K562 (cell line): ENCODE results near the gene VRK3. TPM values are rescaled to one million over a fixed set of nuclear protein-coding genes. Genes with fewer than 3 reads are reported as not detected.

Source experiments
- ATF7 ChIP-seq: fragments of 450-650 bp; IDR thresholded peaks from 2 replicates; pipeline ENCODE4 v1.7.1; 2014; ENCODE audit warnings: mild to moderate bottlenecking, moderate library complexity
- CBX1 ChIP-seq: sonication (generic); IDR thresholded peaks from 2 replicates; pipeline ENCODE4 v1.6.1; 2016; ENCODE audit warnings: antibody characterized with exemption, low read depth, mild to moderate bottlenecking
- CHD4 ChIP-seq: fragments of 200-600 bp; sonication (generic); IDR thresholded peaks from 3 replicates; pipeline ENCODE4 v1.6.1; 2012; ENCODE audit warnings: low read depth, mild to moderate bottlenecking, mixed read lengths, low read length, inconsistent platforms; ENCODE audit not compliant: insufficient read depth, insufficient replicate concordance, poor library complexity, severe bottlenecking
- CREB3 ChIP-seq: fragments of 450-650 bp; conservative IDR thresholded peaks from 2 replicates; pipeline ENCODE4 v1.6.1; 2016; ENCODE audit warnings: missing genetic modification characterization, low read depth, mild to moderate bottlenecking, missing compliant biosample characterization, moderate library complexity
- DLX4 ChIP-seq: fragments of 250-450 bp; sonication (Bioruptor Pico); IDR thresholded peaks from 2 replicates; pipeline ENCODE4 v1.6.1; 2021; ENCODE audit warnings: mild to moderate bottlenecking
- DMBX1 ChIP-seq: fragments of 250-450 bp; sonication (Bioruptor Pico); IDR thresholded peaks from 2 replicates; pipeline ENCODE4 v1.8.0; 2022; ENCODE audit warnings: inconsistent platforms, mild to moderate bottlenecking, moderate library complexity, borderline replicate concordance
- DNMT1 ChIP-seq: fragments of 450-650 bp; IDR thresholded peaks from 2 replicates; pipeline ENCODE4 v1.6.1; 2016; ENCODE audit warnings: antibody characterized with exemption, mild to moderate bottlenecking
- DPF2 ChIP-seq: fragments of 450-650 bp; IDR thresholded peaks from 2 replicates; pipeline ENCODE4 v1.6.1; 2016
- ELF4 ChIP-seq: fragments of 450-650 bp; formaldehyde crosslinking; IDR thresholded peaks from 2 replicates; pipeline ENCODE4 v1.4.0; 2022; ENCODE audit warnings: missing genetic modification characterization
- ERF ChIP-seq: fragments of 450-650 bp; formaldehyde crosslinking; IDR thresholded peaks from 2 replicates; pipeline ENCODE4 v1.4.0; 2020; ENCODE audit warnings: mild to moderate bottlenecking, mixed read lengths
- HES1 ChIP-seq: fragments of 450-650 bp; IDR thresholded peaks from 2 replicates; pipeline ENCODE4 v1.6.1; 2016; ENCODE audit warnings: low read depth, mild to moderate bottlenecking, moderate library complexity
- HNRNPUL1 ChIP-seq: fragments of 200-400 bp; formaldehyde crosslinking; IDR thresholded peaks from 2 replicates; pipeline ENCODE4 v1.6.1; 2017; ENCODE audit warnings: low read length
- KAT2B ChIP-seq: IDR thresholded peaks from one replicate; pipeline ENCODE4 v1.6.1; 2012; ENCODE audit warnings: low read depth, mild to moderate bottlenecking, control low read depth, inconsistent platforms, low read length, moderate library complexity
- KLF13 ChIP-seq: fragments of 450-650 bp; IDR thresholded peaks from 2 replicates; pipeline ENCODE4 v1.6.1; 2016; ENCODE audit warnings: missing genetic modification characterization, low read depth, mild to moderate bottlenecking, missing compliant biosample characterization, moderate library complexity, borderline replicate concordance
- KLF6 ChIP-seq: fragments of 250-450 bp; sonication (Bioruptor Pico); IDR thresholded peaks from 2 replicates; pipeline ENCODE4 v1.4.0; 2020; ENCODE audit warnings: mild to moderate bottlenecking, moderate library complexity, borderline replicate concordance
- MNT ChIP-seq, 2 experiments: fragments of 450-650 bp; conservative IDR thresholded peaks; 2 replicates each; pipeline ENCODE4 v1.6.1; 2017; ENCODE audit warnings: mild to moderate bottlenecking in 2 of 2, moderate library complexity in 2 of 2
- MTA1 ChIP-seq: fragments of 450-650 bp; IDR thresholded peaks from 2 replicates; pipeline ENCODE4 v1.6.1; 2017; ENCODE audit warnings: borderline replicate concordance
- NFE2L1 ChIP-seq: fragments of 450-650 bp; IDR thresholded peaks from 2 replicates; pipeline ENCODE4 v1.6.1; 2016; ENCODE audit warnings: missing genetic modification characterization, low read depth, mild to moderate bottlenecking, missing compliant biosample characterization, moderate library complexity, borderline replicate concordance
- NFRKB ChIP-seq: fragments of 450-650 bp; IDR thresholded peaks from 2 replicates; pipeline ENCODE4 v1.6.1; 2016; ENCODE audit warnings: low read depth
- PHF8 ChIP-seq: fragments of 200-600 bp; sonication (generic); IDR thresholded peaks from 2 replicates; pipeline ENCODE4 v1.6.1; 2012; ENCODE audit warnings: mixed run types, mild to moderate bottlenecking, inconsistent platforms, low read length, moderate library complexity, borderline replicate concordance
- PTRF ChIP-seq: fragments of 450-650 bp; IDR thresholded peaks from 2 replicates; pipeline ENCODE4 v1.6.1; 2016; ENCODE audit warnings: mild to moderate bottlenecking, missing genetic modification characterization, missing compliant biosample characterization
- SRSF3 ChIP-seq: fragments of 200-400 bp; formaldehyde crosslinking; IDR thresholded peaks from 2 replicates; pipeline ENCODE4 v1.6.1; 2016; ENCODE audit warnings: mild to moderate bottlenecking, low read length, moderate library complexity; ENCODE audit not compliant: insufficient read depth
- SRSF9 ChIP-seq: fragments of 200-400 bp; formaldehyde crosslinking; IDR thresholded peaks from 2 replicates; pipeline ENCODE4 v1.6.1; 2017; ENCODE audit warnings: low read depth, low read length, borderline replicate concordance
- TOE1 ChIP-seq, 2 experiments: fragments of 450-650 bp in 1 of 2; sonication (generic) in 1 of 2; formaldehyde crosslinking in 1 of 2; IDR thresholded peaks; 2 replicates each; pipeline versions ENCODE4 v1.7.1 to v1.8.0; 2016 to 2022; ENCODE audit warnings: borderline replicate concordance in 2 of 2, mild to moderate bottlenecking in 2 of 2, antibody characterized with exemption in 1 of 2, inconsistent platforms in 1 of 2, low read depth in 1 of 2, missing genetic modification reagents in 1 of 2, moderate library complexity in 1 of 2
- YBX1 ChIP-seq: fragments of 450-650 bp; IDR thresholded peaks from 2 replicates; pipeline ENCODE4 v1.7.1; 2016; ENCODE audit warnings: mild to moderate bottlenecking
- ZNF778 ChIP-seq: fragments of 450-650 bp; formaldehyde crosslinking; IDR thresholded peaks from 2 replicates; pipeline ENCODE4 v1.4.0; 2020; ENCODE audit warnings: mild to moderate bottlenecking, moderate library complexity
- polyA plus RNA-seq, 8 experiments: library from polyadenylated mRNA; depleted of rRNA in 4 of 8; stranded (reverse) in 5 of 8; unstranded in 3 of 8; fragments of >200 nt; fragmentation: Nextera tagmentation in 2 of 8; fragmentation: Illumina TruSeq in 1 of 8; extraction: Ambion mirVana in 2 of 8; extraction: Trizol in 1 of 8; gene quantifications; 2 replicates each; pipeline versions ENCODE4 v1.2.1 to v1.2.3, GENCODE V29; 2011 to 2014; ENCODE audit warnings: inconsistent platforms in 1 of 8, missing spikeins in 1 of 8
- total RNA-seq, 7 experiments: library from RNA; depleted of rRNA in 6 of 7; stranded (reverse); fragments of >200 nt in 6 of 7; fragmentation: Illumina TruSeq in 2 of 7; extraction: Trizol in 2 of 7; gene quantifications; 2 replicates each; pipeline versions ENCODE4 v1.2.1 to v1.2.3, GENCODE V29; 2011 to 2021; ENCODE audit warnings: low replicate concordance in 1 of 7

The VRK3 gene
- total and polyA plus RNA-seq, 9 of the 15 experiments (the other 6 are each of a cell fraction or from before 2014, with no cell fraction given): 25.6 to 94.3 (median 42.9) TPM

GRCh38 chr19:50059045-50059444, 33.9 kb upstream of the VRK3 start (continued):
- TF ChIP-seq CREB3: no peak
- TF ChIP-seq MNT (conservative IDR thresholded peaks at IDR 0.05): no peak
- TF ChIP-seq HNRNPUL1: no peak
- TF ChIP-seq CBX1: peak; percentile 88
- TF ChIP-seq KLF6: no peak
- no peak for TF ChIP-seq KAT2B
- no peak for TF ChIP-seq PHF8
- TF ChIP-seq TOE1 (IDR thresholded peaks at IDR 0.05; ENCODE audit: borderline replicate concordance): no peak
- TF ChIP-seq TOE1 (CRISPR knock-in tag; IDR thresholded peaks at IDR 0.05; ENCODE audit: borderline replicate concordance, low read depth): no peak
- no peak for TF ChIP-seq KLF13 (tag)
- no peak for TF ChIP-seq YBX1
- TF ChIP-seq NFRKB: peak; percentile 73; the same call in 1 of the 2 replicates
- no peak for TF ChIP-seq ERF
- TF ChIP-seq DLX4 (CRISPR knock-in tag): no peak
- no peak for TF ChIP-seq PTRF
- no peak for TF ChIP-seq SRSF9
- TF ChIP-seq ELF4 (CRISPR knock-in tag): no peak
- TF ChIP-seq ZNF778 (CRISPR knock-in tag): no peak
- no peak for TF ChIP-seq CHD4
- TF ChIP-seq MTA1: no peak
- no peak for TF ChIP-seq DMBX1 (CRISPR knock-in tag)
- no peak for TF ChIP-seq NFE2L1
- no peak for TF ChIP-seq DPF2
- TF ChIP-seq ATF7: no peak
- no peak for TF ChIP-seq SRSF3
- no peak for TF ChIP-seq DNMT1
- no peak for TF ChIP-seq HES1
